ENCODE data around the gene VCPKMT. TPM values are rescaled to one million over a fixed set of nuclear protein-coding genes. Genes with fewer than 3 reads are reported as not detected.
A peak's percentile ranks its signal among the peaks of the same experiment; 100 is the strongest.

The VCPKMT gene
- total RNA-seq, 1 experiment from 2014 or later: 11.9 TPM

- DNase-seq (ENCODE audit: extremely low read depth, low read depth): no peak
These were observed 47.9 kb downstream of the VCPKMT start for GRCh38 chr14:50068496-50068895.

DNA sequence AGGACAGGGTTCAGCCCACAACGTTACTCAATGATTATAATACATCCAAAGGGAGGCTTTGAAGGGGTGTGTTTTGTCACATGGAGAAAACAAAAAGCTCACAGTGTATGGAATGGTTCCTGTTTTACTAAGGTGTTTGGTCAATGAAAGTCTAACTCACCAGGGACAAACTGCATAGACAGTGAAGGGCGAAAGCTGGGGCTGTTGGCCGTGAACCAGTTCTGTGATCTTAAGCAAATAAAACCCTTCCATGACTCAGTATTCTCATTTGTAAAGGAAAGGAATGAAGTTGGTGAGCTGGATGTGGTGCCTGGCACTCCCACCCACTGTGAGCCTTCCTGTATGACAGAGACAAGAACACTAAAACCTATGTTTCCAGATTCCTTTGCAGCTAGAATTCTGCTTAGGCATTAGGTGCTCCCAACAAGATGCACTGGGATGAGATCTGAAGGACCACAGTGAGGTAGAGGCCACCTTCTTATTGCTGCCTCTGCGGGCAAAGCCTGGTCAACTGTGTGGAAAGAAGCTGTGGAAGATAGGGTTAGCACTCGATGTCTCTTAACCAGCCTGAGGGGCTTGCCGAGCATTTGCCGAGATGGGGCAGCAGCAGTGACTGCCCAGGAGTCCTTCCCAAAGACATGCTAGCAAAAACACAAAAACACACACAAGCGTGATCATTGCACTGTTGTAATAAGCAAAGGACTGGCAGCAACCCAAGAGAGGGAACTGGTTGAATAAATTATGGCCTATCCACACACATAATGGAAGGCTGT, 48.5 kb downstream of the VCPKMT start:
- no peak for DNase-seq (ENCODE audit: extremely low read depth, low read depth)

DNA sequence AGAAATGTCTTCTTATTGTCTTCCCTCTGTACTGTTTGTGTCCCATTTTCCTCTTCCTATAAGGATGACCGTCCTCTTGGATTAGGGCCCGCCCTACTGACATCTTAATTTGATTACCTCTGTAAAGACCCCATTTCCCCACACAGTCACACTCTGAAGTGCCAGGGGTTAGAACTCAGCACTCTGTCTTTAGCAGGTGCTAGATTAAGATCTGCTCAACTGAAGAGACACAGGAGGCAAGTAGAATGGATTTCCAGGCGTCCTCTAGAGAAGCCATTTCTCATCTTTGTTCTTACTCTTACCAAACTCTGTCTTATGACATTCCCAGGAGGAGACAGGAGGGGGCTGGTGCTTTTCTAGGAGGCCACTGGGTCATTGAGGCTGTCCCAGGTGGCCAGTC, 50.8 kb downstream of the VCPKMT start:
- DNase-seq (ENCODE audit: extremely low read depth, low read depth): no peak

- no peak for DNase-seq (ENCODE audit: extremely low read depth, low read depth)
These were observed 51.4 kb downstream of the VCPKMT start for GRCh38 chr14:50064993-50065392.

- DNase-seq (ENCODE audit: extremely low read depth, low read depth): no peak
These were observed 52.4 kb downstream of the VCPKMT start for GRCh38 chr14:50063876-50064420.

- peak; percentile 23 for DNase-seq (ENCODE audit: extremely low read depth, low read depth)
These were observed 53.8 kb downstream of the VCPKMT start for GRCh38 chr14:50062438-50063085.

GRCh38 chr14:50061664-50062437, 54.5 kb downstream of the VCPKMT start:
- DNase-seq (ENCODE audit: extremely low read depth, low read depth): no peak

- DNase-seq (ENCODE audit: extremely low read depth, low read depth): peak; percentile 61
These were observed 55.3 kb downstream of the VCPKMT start for GRCh38 chr14:50060871-50061663.

- DNase-seq (ENCODE audit: extremely low read depth, low read depth): no peak
These were observed 56.4 kb downstream of the VCPKMT start for GRCh38 chr14:50059763-50060616.

Small RNAs within 50 kb of the gene (small RNA-seq; reads per million reads assigned to genes)
- gene RF00019: 0 reads per million in 2 experiments

Other genes with a start within 250 kb of the VCPKMT start
- 47.8 and 54.4 TPM in 2 replicates for gene ARF6, start 223.5 kb downstream of the VCPKMT start, total RNA-seq (2014; rRNA removed; shearing (Covaris generic))
- 24.2 and 26.7 TPM in 2 replicates for gene SOS2, start 115.0 kb upstream of the VCPKMT start, total RNA-seq (2014; rRNA removed; shearing (Covaris generic))
- gene L2HGDH, start 195.7 kb upstream of the VCPKMT start, total RNA-seq (2014; rRNA removed; shearing (Covaris generic)): 10.6 and 12.3 TPM in 2 replicates
- gene DMAC2L, start 195.8 kb upstream of the VCPKMT start, total RNA-seq (2014; rRNA removed; shearing (Covaris generic)): 12.1 and 13.4 TPM in 2 replicates